ENCODE measurements around the gene DCC.

The DCC gene

DNA sequence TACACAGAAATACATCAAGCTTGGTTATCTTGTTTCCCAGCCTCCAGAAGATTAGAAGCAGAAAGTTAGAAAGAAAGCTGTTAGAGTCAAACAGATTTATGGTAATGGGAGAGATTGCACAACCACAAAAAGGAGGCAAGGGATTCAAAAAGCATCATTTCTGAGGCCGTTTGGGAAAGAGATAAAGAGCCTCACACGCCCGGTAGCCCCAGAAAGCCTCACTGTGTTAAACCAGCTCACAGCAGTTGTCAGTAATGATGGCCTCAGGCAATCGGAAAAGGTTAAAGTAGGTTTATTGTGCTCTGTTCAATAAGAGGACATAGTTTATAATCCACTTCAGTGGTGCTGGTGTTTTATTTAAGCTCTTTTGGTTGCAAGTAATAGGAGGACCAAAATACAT, 111.3 kb downstream of the DCC start:
- TF ChIP-seq, protein P1, sequence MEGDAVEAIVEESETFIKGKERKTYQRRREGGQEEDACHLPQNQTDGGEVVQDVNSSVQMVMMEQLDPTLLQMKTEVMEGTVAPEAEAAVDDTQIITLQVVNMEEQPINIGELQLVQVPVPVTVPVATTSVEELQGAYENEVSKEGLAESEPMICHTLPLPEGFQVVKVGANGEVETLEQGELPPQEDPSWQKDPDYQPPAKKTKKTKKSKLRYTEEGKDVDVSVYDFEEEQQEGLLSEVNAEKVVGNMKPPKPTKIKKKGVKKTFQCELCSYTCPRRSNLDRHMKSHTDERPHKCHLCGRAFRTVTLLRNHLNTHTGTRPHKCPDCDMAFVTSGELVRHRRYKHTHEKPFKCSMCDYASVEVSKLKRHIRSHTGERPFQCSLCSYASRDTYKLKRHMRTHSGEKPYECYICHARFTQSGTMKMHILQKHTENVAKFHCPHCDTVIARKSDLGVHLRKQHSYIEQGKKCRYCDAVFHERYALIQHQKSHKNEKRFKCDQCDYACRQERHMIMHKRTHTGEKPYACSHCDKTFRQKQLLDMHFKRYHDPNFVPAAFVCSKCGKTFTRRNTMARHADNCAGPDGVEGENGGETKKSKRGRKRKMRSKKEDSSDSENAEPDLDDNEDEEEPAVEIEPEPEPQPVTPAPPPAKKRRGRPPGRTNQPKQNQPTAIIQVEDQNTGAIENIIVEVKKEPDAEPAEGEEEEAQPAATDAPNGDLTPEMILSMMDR (conservative IDR thresholded peaks at IDR 0.05; ENCODE audit: low read length), result no peak
- H3K4me3 ChIP-seq (ENCODE audit: low read length), result no peak overlapping the region
- no peak for DNase-seq (ENCODE audit: low read depth)

DNA sequence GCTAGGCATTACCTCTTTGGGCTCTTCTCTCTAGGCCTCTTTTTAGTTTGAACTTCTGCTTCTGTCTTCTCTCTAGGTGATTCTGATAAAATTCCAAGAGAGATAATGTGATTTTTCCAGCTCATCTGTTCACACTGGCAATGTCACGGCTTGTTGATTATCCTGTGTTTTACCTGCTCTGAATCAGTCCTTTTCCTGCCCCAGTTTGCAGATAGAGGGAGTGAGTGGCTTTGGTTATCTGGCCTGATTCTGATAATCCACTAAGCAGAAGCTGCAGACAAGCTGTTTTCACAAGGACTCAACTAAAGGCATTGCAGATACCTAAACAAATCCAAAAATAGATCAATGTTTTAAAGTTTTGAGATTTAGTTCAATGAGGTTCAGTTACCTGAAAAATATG, 111.9 kb downstream of the DCC start:
- no peak overlapping the region for H3K4me3 ChIP-seq (ENCODE audit: low read length)
- TF ChIP-seq, protein P1 (conservative IDR thresholded peaks at IDR 0.05; ENCODE audit: low read length), result no peak
- no peak for DNase-seq (ENCODE audit: low read depth)

GRCh38 chr18:52452427-52452826, 112.4 kb downstream of the DCC start:
- no peak overlapping the region for H3K4me3 ChIP-seq (ENCODE audit: low read length)
- TF ChIP-seq, protein P1 (conservative IDR thresholded peaks at IDR 0.05; ENCODE audit: low read length), result no peak
- DNase-seq (ENCODE audit: low read depth), result peak; percentile 4

GRCh38 chr18:52459890-52460289, 119.9 kb downstream of the DCC start:
- TF ChIP-seq, protein P1 (conservative IDR thresholded peaks at IDR 0.05; ENCODE audit: low read length), result no peak
- no peak for DNase-seq (ENCODE audit: low read depth)
- H3K4me3 ChIP-seq (ENCODE audit: low read length), result no peak overlapping the region

DNA sequence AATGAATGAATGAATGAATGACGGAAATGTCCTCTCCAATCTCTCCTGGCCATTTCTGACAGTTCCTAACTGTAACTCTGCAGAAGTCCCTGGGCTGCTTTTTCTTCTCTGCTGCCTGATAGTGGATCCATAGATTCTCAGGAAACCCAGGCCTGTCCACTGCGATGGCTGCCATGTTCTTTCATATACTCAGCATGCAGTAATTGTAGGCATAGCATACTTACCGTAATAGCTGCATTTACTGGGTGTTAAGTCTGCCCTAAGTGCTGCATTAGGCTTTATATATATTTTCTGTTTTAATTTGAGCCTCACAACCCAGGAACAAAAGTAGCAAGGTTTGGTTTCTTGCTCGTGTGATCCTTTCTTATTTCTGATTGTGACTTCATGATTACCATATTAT, 122.9 kb downstream of the DCC start:
- TF ChIP-seq, protein P1 (conservative IDR thresholded peaks at IDR 0.05; ENCODE audit: low read length), result no peak
- no peak for DNase-seq (ENCODE audit: low read depth)
- H3K4me3 ChIP-seq (ENCODE audit: low read length), result no peak overlapping the region

- no peak overlapping the region for H3K4me3 ChIP-seq (ENCODE audit: low read length)
- TF ChIP-seq, protein P1 (conservative IDR thresholded peaks at IDR 0.05; ENCODE audit: low read length), result no peak
- DNase-seq (ENCODE audit: low read depth), result no peak
Observed at GRCh38 chr18:52465391-52465790, 125.4 kb downstream of the DCC start.

GRCh38 chr18:52468496-52468895, 128.5 kb downstream of the DCC start:
- no peak overlapping the region for H3K4me3 ChIP-seq (ENCODE audit: low read length)
- no peak for DNase-seq (ENCODE audit: low read depth)
- TF ChIP-seq, protein P1 (conservative IDR thresholded peaks at IDR 0.05; ENCODE audit: low read length), result no peak

All from AG10803 (cell line).